IMR-90 (cell line): ENCODE data around the gene SLC12A8. TPM values are rescaled to one million over a fixed set of nuclear protein-coding genes. Genes with fewer than 3 reads are reported as not detected.
A peak's percentile ranks its signal among the peaks of the same experiment; 100 is the strongest.

ENCODE experiments used
- ATAC-seq: fragments of 200-7000 bp; cut with Tn5 transposase; 2 replicates; pipeline ENCODE4 v1.9.1; 2020; ENCODE audit warnings: low read depth, mild to moderate bottlenecking, moderate library complexity
- BruUV-seq: library from RNA; stranded (reverse); fragments of 400-500 nt; replicated peaks from 2 replicates; lab custom pipeline; 2021; lab: Mats Ljungman, UMichigan
- CTCF ChIA-PET: fragments of 300-600 bp; formaldehyde crosslinking; extraction: SDS; loops from one replicate; lab custom pipeline; 2021; ENCODE audit warnings: antibody characterized with exemption; lab: Yijun Ruan, JAX
- POLR2A ChIA-PET: fragments of 300-600 bp; sonication (Branson Sonifier 250); formaldehyde crosslinking; loops from one replicate; lab custom pipeline; 2022; ENCODE audit warnings: antibody characterized with exemption; ENCODE audit not compliant: unreplicated experiment; lab: Charles Lee
- DNase-seq: peaks from one replicate; pipeline ENCODE4 v3.0.0; 2013
- H2AFZ ChIP-seq: replicated peaks from 2 replicates; pipeline ENCODE3; 2013; ENCODE audit warnings: low read length, mild to moderate bottlenecking; ENCODE audit not compliant: poor library complexity
- H2AK5ac ChIP-seq: 2 replicates; pipeline ENCODE4 v1.6.1; 2013; ENCODE audit warnings: low read depth, low read length, inconsistent platforms
- H2AK9ac ChIP-seq: replicated peaks from 2 replicates; pipeline ENCODE3; 2013; ENCODE audit warnings: mild to moderate bottlenecking, low read depth, low read length, moderate library complexity; ENCODE audit not compliant: poor library complexity
- H2BK120ac ChIP-seq: 2 replicates; pipeline ENCODE4 v1.6.1; 2013; ENCODE audit warnings: low read depth, low read length, inconsistent platforms
- H2BK15ac ChIP-seq: 3 replicates; pipeline ENCODE4 v1.6.1; 2013; ENCODE audit warnings: low read depth, low read length, inconsistent platforms
- H2BK20ac ChIP-seq: 2 replicates; pipeline ENCODE4 v1.6.1; 2013; ENCODE audit warnings: low read depth, mild to moderate bottlenecking, inconsistent platforms, low read length, moderate library complexity
- H2BK5ac ChIP-seq: 2 replicates; pipeline ENCODE4 v1.6.1; 2013; ENCODE audit warnings: mild to moderate bottlenecking, low read depth, low read length, inconsistent platforms; ENCODE audit not compliant: poor library complexity, severe bottlenecking
- H3K14ac ChIP-seq: replicated peaks from 2 replicates; pipeline ENCODE4 v1.6.1; 2013; ENCODE audit warnings: low read depth, low read length, inconsistent platforms
- H3K18ac ChIP-seq: 2 replicates; pipeline ENCODE4 v1.6.1; 2013; ENCODE audit warnings: low read depth, low read length, control low read depth
- H3K23ac ChIP-seq: 2 replicates; pipeline ENCODE4 v1.6.1; 2013; ENCODE audit warnings: low read depth, low read length, inconsistent platforms
- H3K27ac ChIP-seq: 2 replicates; pipeline ENCODE4 v1.5.1; 2013; ENCODE audit warnings: mild to moderate bottlenecking, control low read depth, low read length; ENCODE audit not compliant: insufficient read depth
- H3K27me3 ChIP-seq: 2 replicates; pipeline ENCODE4 v1.6.1; 2013; ENCODE audit warnings: low read length; ENCODE audit not compliant: control insufficient read depth, insufficient read depth
- H3K36me3 ChIP-seq: 2 replicates; pipeline ENCODE4 v1.6.1; 2013; ENCODE audit warnings: low read length, mixed read lengths; ENCODE audit not compliant: control insufficient read depth, insufficient read depth
- H3K4ac ChIP-seq: 2 replicates; pipeline ENCODE4 v1.6.1; 2013; ENCODE audit warnings: low read depth, low read length, inconsistent platforms
- H3K4me1 ChIP-seq: 2 replicates; pipeline ENCODE4 v1.6.1; 2013; ENCODE audit warnings: low read length, mixed read lengths; ENCODE audit not compliant: control insufficient read depth, insufficient read depth
- H3K4me2 ChIP-seq: 2 replicates; pipeline ENCODE4 v1.6.1; 2013; ENCODE audit warnings: low read depth, mild to moderate bottlenecking, control low read depth, low read length, moderate library complexity
- H3K4me3 ChIP-seq: 2 replicates; pipeline ENCODE4 v1.5.1; 2013; ENCODE audit warnings: low read depth, mild to moderate bottlenecking, control low read depth, low read length, moderate library complexity; ENCODE audit not compliant: insufficient read depth
- H3K56ac ChIP-seq: 2 replicates; pipeline ENCODE4 v1.6.1; 2013; ENCODE audit warnings: low read length, inconsistent platforms; ENCODE audit not compliant: insufficient read depth; ENCODE audit errors: extremely low read depth
- H3K79me1 ChIP-seq, 2 experiments: 2 replicates each; pipeline ENCODE4 v1.6.1; 2013; ENCODE audit warnings: low read length in 2 of 2, inconsistent platforms in 1 of 2, low read depth in 1 of 2
- H3K9ac ChIP-seq: 2 replicates; pipeline ENCODE4 v1.6.1; 2013; ENCODE audit warnings: low read depth, low read length, control low read depth
- H3K9me1 ChIP-seq: 2 replicates; pipeline ENCODE4 v1.6.1; 2013; ENCODE audit warnings: low read length, inconsistent platforms; ENCODE audit not compliant: insufficient read depth
- H3K9me3 ChIP-seq: 2 replicates; pipeline ENCODE4 v1.6.1; 2013; ENCODE audit warnings: low read length; ENCODE audit not compliant: control insufficient read depth, insufficient read depth
- H4K20me1 ChIP-seq: 2 replicates; pipeline ENCODE4 v1.6.1; 2013; ENCODE audit warnings: low read length, inconsistent platforms; ENCODE audit not compliant: insufficient read depth
- H4K5ac ChIP-seq: 2 replicates; pipeline ENCODE4 v1.6.1; 2013; ENCODE audit warnings: mild to moderate bottlenecking, low read depth, low read length, control low read depth
- H4K8ac ChIP-seq, 2 experiments: 2 replicates each; pipeline ENCODE4 v1.6.1; 2013; ENCODE audit warnings: low read depth in 2 of 2, low read length in 2 of 2, control low read depth in 1 of 2, inconsistent platforms in 1 of 2
- H4K91ac ChIP-seq: 2 replicates; pipeline ENCODE4 v1.6.1; 2013; ENCODE audit warnings: low read depth, low read length, inconsistent platforms; ENCODE audit not compliant: insufficient read depth
- MAFK ChIP-seq: IDR thresholded peaks from 2 replicates; pipeline ENCODE4 v1.6.1; 2012; ENCODE audit warnings: low read depth, low read length, improper control_type of control experiment
- NFE2L2 ChIP-seq: fragments of 150-350 bp; IDR thresholded peaks from 2 replicates; pipeline ENCODE4 v1.6.1; 2016; ENCODE audit warnings: low read depth, mild to moderate bottlenecking, low read length
- RCOR1 ChIP-seq: IDR thresholded peaks from 2 replicates; pipeline ENCODE4 v1.6.1; 2012; ENCODE audit warnings: mild to moderate bottlenecking, low read length, improper control_type of control experiment; ENCODE audit not compliant: insufficient replicate concordance
- WGBS, 2 experiments: methylation state at CpG; one replicate each; pipeline versions ENCODE4 v1.1.5 to v1.1.7; 2013; ENCODE audit warnings: missing lambda C conversion rate in 2 of 2; ENCODE audit not compliant: insufficient read length in 1 of 2; ENCODE audit errors: extremely low coverage in 2 of 2; 5-methylcytosine and 5-hydroxymethylcytosine counted together
- dilution Hi-C: fragments of 300-500 bp; cut with HindIII; formaldehyde crosslinking; loops from one replicate; pipeline ENCODE4 v1.14.3; 2018; ENCODE audit warnings: low sequenced_read_pairs; ENCODE audit not compliant: unreplicated experiment
- in situ Hi-C: fragments of 300-500 bp; cut with MboI; formaldehyde crosslinking; loops from 3 replicates; pipeline ENCODE4 v1.14.3; 2019; ENCODE audit warnings: low sequenced_read_pairs, inconsistent platforms, mixed read lengths
- intact Hi-C: fragments of 100-400 bp; cut with micrococcal nuclease; formaldehyde crosslinking; loops from 2 replicates; pipeline ENCODE4 v1.10.0; 2022
- polyA plus RNA-seq, 3 experiments: library from polyadenylated mRNA; depleted of rRNA; stranded (reverse); fragments of >200 nt; gene quantifications; 2 replicates each; pipeline ENCODE4 v1.2.3, GENCODE V29; 2012; ENCODE audit warnings: low replicate concordance in 1 of 3
- total RNA-seq: library from RNA; depleted of rRNA; stranded (reverse); fragments of >200 nt; gene quantifications from 2 replicates; pipeline ENCODE4 v1.2.3, GENCODE V29; 2012

Gene SLC12A8
- total and polyA plus RNA-seq, 2 of the 4 experiments (the other 2 are of a cell fraction): 2.2 to 4.3 TPM

DNA sequence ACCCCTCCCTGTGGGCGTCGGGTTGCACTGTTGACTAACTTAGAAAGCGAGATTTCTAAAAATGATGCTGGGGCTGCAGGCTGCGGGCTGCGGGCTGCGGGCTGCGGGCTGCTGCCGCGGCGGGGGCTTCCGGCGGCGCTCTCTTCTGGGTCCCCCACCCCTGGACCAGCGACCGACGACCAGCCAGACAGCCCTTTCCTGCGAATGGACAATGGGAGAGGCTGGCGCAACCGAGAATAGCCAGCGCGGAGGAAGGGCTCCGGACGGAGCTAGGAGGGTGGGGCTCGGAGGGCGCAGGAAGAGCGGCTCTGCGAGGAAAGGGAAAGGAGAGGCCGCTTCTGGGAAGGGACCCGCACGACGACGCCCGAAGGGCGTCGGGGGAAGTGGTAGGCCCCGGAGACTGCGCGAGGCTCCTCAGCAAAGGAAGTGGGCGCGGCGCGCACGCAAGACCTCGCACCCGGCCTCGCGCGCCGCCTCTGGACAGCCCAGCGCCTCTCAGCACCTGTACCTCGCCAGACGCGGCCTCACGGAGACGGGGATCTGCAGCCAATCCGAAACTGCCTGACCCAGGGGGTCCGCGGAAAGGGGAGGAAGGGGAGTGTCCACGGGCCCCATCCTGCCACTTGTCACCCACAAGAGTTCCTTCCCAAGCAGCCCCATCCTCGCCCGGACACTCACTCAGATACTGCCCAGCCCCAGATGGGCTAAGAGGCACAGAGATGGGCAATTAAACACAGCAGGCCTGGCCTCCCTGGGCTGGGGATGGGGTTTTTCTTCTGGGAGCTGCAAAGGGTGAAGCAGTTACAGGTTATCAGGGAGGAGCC is 70.7 kb downstream of the SLC12A8 start:
- WGBS, 2 experiments: 23% methylated on average over 12 of the region's 61 CpGs; no CpG with 5 or more reads in 1 of the 2 experiments
- Histone ChIP-seq H3K4me3 (no peak overlapping the region), H3K27me3 (no peaks in the 10 kb centered on the region), H3K79me1 (peaks cover 0 to 2% of the 10 kb centered on the region in 2 experiments; a peak in 1 of 4 replicates), H3K14ac (0 out of 2 replicates have a peak overlapping the region, but pooled peaks have one; percentile 17), H3K36me3 (no peaks in the 10 kb centered on the region), H3K18ac (no peak overlapping the region; the same call in 1 of the 2 replicates), H3K4me1 (peaks cover 29% of the 10 kb centered on the region), H3K27ac (no peak overlapping the region), H3K56ac (no peak overlapping the region), H4K91ac (peak overlapping the region; percentile 52), H2BK15ac (no peak overlapping the region), H3K4ac (peak overlapping the region; percentile 93), H2BK20ac (peak overlapping the region; percentile 23), H2BK5ac (no peak overlapping the region), H3K23ac (no peak overlapping the region), H3K9me3 (no peaks in the 10 kb centered on the region; the same call in 1 of the 2 replicates), H3K9me1 (peaks cover 27% of the 10 kb centered on the region), H3K4me2 (no peak overlapping the region), H2AK5ac (peak overlapping the region; percentile 45; the same call in 1 of the 2 replicates), H2AK9ac (peak overlapping the region; percentile 67), H4K5ac (peak overlapping the region; percentile 44), H2BK120ac (peak overlapping the region; percentile 95), H4K8ac (peak overlapping the region in 1 of 2 experiments; percentile 24; a peak in 1 of 4 replicates), H3K9ac (no peak overlapping the region), H2AFZ (peak overlapping the region; percentile 81), H4K20me1 (no peaks in the 10 kb centered on the region)
- BruUV-seq: no TSS peak
- ATAC-seq (no peak), DNase-seq (no peak)
- CTCF ChIA-PET: no interaction called here
- intact Hi-C loops (no loop called here), dilution Hi-C loops (no loop called here), in situ Hi-C loops (no loop called here)
- TF ChIP-seq RCOR1 (no peak), NFE2L2 (no peak), MAFK (no peak)
- POLR2A ChIA-PET: interaction anchor here (1.3 kb wide), 1 partner anchor 13 kb away, joined by 5 read pairs; no protein-coding TSS in a partner anchor
